PC-3 (cell line): ENCODE data around the gene DPYSL3. TPM values are rescaled to one million over a fixed set of nuclear protein-coding genes. Genes with fewer than 3 reads are reported as not detected.

Source experiments
- ATAC-seq: fragments of 200-7000 bp; cut with Tn5 transposase; 2 replicates; pipeline ENCODE4 v1.9.1; 2020; ENCODE audit warnings: mild to moderate bottlenecking, moderate library complexity
- BruUV-seq: library from RNA; stranded (reverse); fragments of 400-500 nt; replicated peaks from 2 replicates; lab custom pipeline; 2021; lab: Mats Ljungman, UMichigan
- CTCF ChIA-PET: fragments of 300-600 bp; sonication (Branson Sonifier 250); formaldehyde crosslinking; loops from one replicate; lab custom pipeline; 2022; ENCODE audit warnings: antibody characterized with exemption; lab: Charles Lee
- POLR2A ChIA-PET: fragments of 300-600 bp; sonication (Branson Sonifier 250); formaldehyde crosslinking; loops from one replicate; lab custom pipeline; 2022; ENCODE audit warnings: antibody characterized with exemption; ENCODE audit not compliant: unreplicated experiment; lab: Charles Lee
- DNase-seq: peaks from one replicate; pipeline ENCODE4 v3.0.0-alpha.2; 2015
- H2AFZ ChIP-seq: fragments of 300-600 bp; sonication (generic); 2 replicates; pipeline ENCODE4 v1.6.0; 2016; ENCODE audit warnings: antibody characterized with exemption, low read length
- H3F3A ChIP-seq: fragments of 300-600 bp; sonication (generic); one replicate; pipeline ENCODE4 v1.6.0; 2017; ENCODE audit warnings: antibody characterized with exemption, low read length, control low read depth, mild to moderate bottlenecking; ENCODE audit not compliant: unreplicated experiment
- H3K27ac ChIP-seq: fragments of 300-600 bp; sonication (generic); 2 replicates; pipeline ENCODE4 v1.5.1; 2016; ENCODE audit warnings: mild to moderate bottlenecking, low read length
- H3K27me3 ChIP-seq: fragments of 300-600 bp; sonication (generic); 2 replicates; pipeline ENCODE4 v1.6.1; 2016; ENCODE audit warnings: low read length, mixed read lengths
- H3K36me3 ChIP-seq: fragments of 300-600 bp; sonication (generic); 2 replicates; pipeline ENCODE4 v1.6.1; 2016; ENCODE audit warnings: low read depth, mixed run types, low read length, mixed read lengths
- H3K4me1 ChIP-seq: fragments of 300-600 bp; sonication (generic); 2 replicates; pipeline ENCODE4 v1.5.1; 2016; ENCODE audit warnings: low read length; ENCODE audit not compliant: insufficient read depth
- H3K4me2 ChIP-seq: fragments of 300-600 bp; sonication (generic); 2 replicates; pipeline ENCODE4 v1.6.0; 2016; ENCODE audit warnings: low read length
- H3K4me3 ChIP-seq: fragments of 300-600 bp; sonication (generic); 2 replicates; pipeline ENCODE4 v1.5.1; 2016; ENCODE audit warnings: mild to moderate bottlenecking, low read length, mixed read lengths
- H3K79me2 ChIP-seq: fragments of 300-600 bp; sonication (generic); 2 replicates; pipeline ENCODE4 v1.6.1; 2017; ENCODE audit warnings: low read length, mixed read lengths
- H3K9ac ChIP-seq: fragments of 300-600 bp; sonication (generic); 2 replicates; pipeline ENCODE4 v1.6.0; 2016; ENCODE audit warnings: mild to moderate bottlenecking, low read length
- H3K9me2 ChIP-seq: fragments of 300-600 bp; sonication (generic); replicated peaks from 2 replicates; pipeline ENCODE4 v1.6.1; 2016; ENCODE audit warnings: mixed run types, low read length, mixed read lengths
- H3K9me3 ChIP-seq: fragments of 300-600 bp; sonication (generic); 2 replicates; pipeline ENCODE4 v1.6.1; 2016; ENCODE audit warnings: low read length, mixed read lengths
- H4K20me1 ChIP-seq: fragments of 300-600 bp; sonication (generic); 2 replicates; pipeline ENCODE4 v1.6.1; 2016; ENCODE audit warnings: low read length, mixed read lengths
- EZH2 ChIP-seq: fragments of 300-600 bp; sonication (generic); IDR thresholded peaks from one replicate; pipeline ENCODE4 v1.6.1; 2017; ENCODE audit warnings: antibody characterized with exemption, mild to moderate bottlenecking, low read length; ENCODE audit not compliant: unreplicated experiment
- EZH2phosphoT487 ChIP-seq: fragments of 300-600 bp; sonication (generic); IDR thresholded peaks from 2 replicates; pipeline ENCODE4 v1.6.1; 2018; ENCODE audit warnings: mild to moderate bottlenecking, antibody characterized with exemption, low read length, borderline replicate concordance
- intact Hi-C: fragments of 100-400 bp; cut with micrococcal nuclease; formaldehyde crosslinking; loops from 2 replicates; pipeline ENCODE4 v1.9.0; 2023
- total RNA-seq: library from RNA; depleted of rRNA; stranded (reverse); fragments of >200 nt; gene quantifications from 2 replicates; pipeline ENCODE4 v1.2.3, GENCODE V29; 2014
- TF ChIP-seq, protein P1 (sequence below): fragments of 300-600 bp; sonication (generic); conservative IDR thresholded peaks from 2 replicates; pipeline ENCODE4 v1.5.1; 2017; ENCODE audit warnings: antibody characterized with exemption, low read depth, mild to moderate bottlenecking, low read length

Gene DPYSL3
- total RNA-seq, 1 experiment from 2014 or later, result 20.6 TPM

DNA sequence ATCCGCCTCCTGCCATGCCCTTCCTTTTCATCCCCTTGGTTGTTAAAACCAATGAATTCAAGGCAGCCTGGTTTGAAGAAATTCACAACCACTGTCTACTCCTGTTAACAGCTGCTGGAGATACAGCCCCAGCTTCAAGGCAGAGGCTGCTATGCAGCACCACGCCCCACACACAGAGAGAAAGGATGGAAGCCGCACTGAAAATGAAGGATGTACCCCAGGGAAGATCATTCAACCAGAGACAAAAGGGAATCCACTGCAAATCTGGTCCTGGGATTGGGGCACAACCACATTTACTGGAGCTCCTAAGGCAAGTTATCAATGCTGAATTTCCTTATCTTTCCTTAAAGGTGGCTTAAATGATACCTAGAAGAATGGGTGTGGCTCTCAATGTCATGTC lies 58.7 kb downstream of the DPYSL3 start:
- Histone ChIP-seq H3K9ac (no peak overlapping the region), H4K20me1 (no peaks in the 10 kb centered on the region)

DNA sequence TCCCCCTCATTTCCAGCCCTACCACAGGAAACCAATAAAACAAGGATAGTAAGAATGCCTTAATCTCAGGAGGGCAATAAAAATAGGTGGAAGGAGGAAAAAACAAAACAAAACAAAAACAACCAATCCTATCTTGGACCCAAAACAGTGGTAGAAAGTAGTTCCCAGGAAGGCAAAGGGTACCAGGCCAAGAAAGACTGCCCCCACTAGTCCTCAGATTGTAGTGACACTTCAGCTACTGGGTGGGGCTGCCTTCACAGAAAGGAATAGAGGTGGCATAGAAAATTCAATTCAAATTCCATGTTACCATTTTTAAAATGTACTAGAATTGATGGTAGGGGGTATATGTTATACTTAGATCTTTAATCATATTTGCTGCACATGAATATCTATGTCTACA lies 59.3 kb downstream of the DPYSL3 start:
- Histone ChIP-seq H4K20me1 (no peaks in the 10 kb centered on the region), H3K4me2 (no peak overlapping the region), H3F3A (no peaks in the 10 kb centered on the region), H3K4me1 (no peaks in the 10 kb centered on the region; the same call in 1 of the 2 replicates), H3K9ac (no peak overlapping the region), H3K9me3 (no peaks in the 10 kb centered on the region), H2AFZ (no peak overlapping the region), H3K36me3 (no peaks in the 10 kb centered on the region), H3K9me2 (no peaks in the 10 kb centered on the region), H3K79me2 (no peaks in the 10 kb centered on the region), H3K27me3 (peaks cover 4% of the 10 kb centered on the region), H3K4me3 (no peak overlapping the region), H3K27ac (no peak overlapping the region)
- intact Hi-C loops, result no loop called here
- ChIA-PET POLR2A (no interaction called here), CTCF (no interaction called here)
- DNase-seq (no peak), ATAC-seq (no peak)
- BruUV-seq, result no TSS peak
- TF ChIP-seq, protein P1, sequence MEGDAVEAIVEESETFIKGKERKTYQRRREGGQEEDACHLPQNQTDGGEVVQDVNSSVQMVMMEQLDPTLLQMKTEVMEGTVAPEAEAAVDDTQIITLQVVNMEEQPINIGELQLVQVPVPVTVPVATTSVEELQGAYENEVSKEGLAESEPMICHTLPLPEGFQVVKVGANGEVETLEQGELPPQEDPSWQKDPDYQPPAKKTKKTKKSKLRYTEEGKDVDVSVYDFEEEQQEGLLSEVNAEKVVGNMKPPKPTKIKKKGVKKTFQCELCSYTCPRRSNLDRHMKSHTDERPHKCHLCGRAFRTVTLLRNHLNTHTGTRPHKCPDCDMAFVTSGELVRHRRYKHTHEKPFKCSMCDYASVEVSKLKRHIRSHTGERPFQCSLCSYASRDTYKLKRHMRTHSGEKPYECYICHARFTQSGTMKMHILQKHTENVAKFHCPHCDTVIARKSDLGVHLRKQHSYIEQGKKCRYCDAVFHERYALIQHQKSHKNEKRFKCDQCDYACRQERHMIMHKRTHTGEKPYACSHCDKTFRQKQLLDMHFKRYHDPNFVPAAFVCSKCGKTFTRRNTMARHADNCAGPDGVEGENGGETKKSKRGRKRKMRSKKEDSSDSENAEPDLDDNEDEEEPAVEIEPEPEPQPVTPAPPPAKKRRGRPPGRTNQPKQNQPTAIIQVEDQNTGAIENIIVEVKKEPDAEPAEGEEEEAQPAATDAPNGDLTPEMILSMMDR, result no peak
- TF ChIP-seq EZH2 (no peak), EZH2phosphoT487 (no peak)

More for the DNA sequence above, 58.7 kb downstream of the DPYSL3 start:
- no peaks in the 10 kb centered on the region; the same call in 1 of the 2 replicates for H3K4me1 ChIP-seq
- no TSS peak for BruUV-seq
- no peaks in the 10 kb centered on the region for H3K36me3 ChIP-seq
- no peak overlapping the region for H3K27ac ChIP-seq
- ATAC-seq (no peak), DNase-seq (no peak)
- H3K27me3 ChIP-seq, result peaks cover 4% of the 10 kb centered on the region
- no peak overlapping the region for H3K4me3 ChIP-seq
- no peaks in the 10 kb centered on the region for H3K9me2 ChIP-seq
- no peaks in the 10 kb centered on the region for H3K9me3 ChIP-seq
- H3K4me2 ChIP-seq, result no peak overlapping the region
- no peaks in the 10 kb centered on the region for H3F3A ChIP-seq
- POLR2A ChIA-PET, result no interaction called here
- TF ChIP-seq, protein P1, result no peak
- TF ChIP-seq EZH2 (no peak), EZH2phosphoT487 (no peak)
- intact Hi-C loops, result no loop called here
- CTCF ChIA-PET, result interaction anchor here (0.7 kb wide), 1 partner anchor 144 kb away, joined by 3 read pairs; no protein-coding TSS in a partner anchor
- no peak overlapping the region for H2AFZ ChIP-seq
- no peaks in the 10 kb centered on the region for H3K79me2 ChIP-seq

DNA sequence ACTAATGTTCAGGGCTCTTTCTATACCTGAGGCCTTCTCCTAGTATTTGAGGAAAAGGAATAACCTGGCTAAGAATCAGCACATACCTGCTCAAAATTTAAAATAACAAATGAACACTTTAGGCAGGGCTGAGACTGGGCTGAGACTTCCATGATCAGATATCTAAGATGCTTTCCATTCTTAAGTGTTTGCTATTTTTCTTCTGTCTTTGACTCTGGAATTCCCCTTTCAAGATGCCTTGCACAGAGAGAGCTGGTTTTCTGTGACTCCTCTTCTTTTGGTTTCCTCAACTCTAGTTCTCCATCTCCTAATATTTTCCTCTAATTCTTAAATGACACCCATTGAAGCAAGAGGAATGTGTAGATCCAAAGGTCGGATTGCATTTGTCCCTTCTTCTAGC lies 61.1 kb downstream of the DPYSL3 start:
- TF ChIP-seq EZH2, result no peak
- TF ChIP-seq EZH2phosphoT487, result no peak
- TF ChIP-seq, protein P1, result no peak
- Histone ChIP-seq H4K20me1 (no peaks in the 10 kb centered on the region), H3K9ac (no peak overlapping the region), H3K9me3 (no peaks in the 10 kb centered on the region), H3K4me3 (no peak overlapping the region), H3K36me3 (no peaks in the 10 kb centered on the region), H3K4me2 (no peak overlapping the region), H3K9me2 (no peaks in the 10 kb centered on the region), H3K27me3 (peaks cover 4% of the 10 kb centered on the region), H3F3A (no peaks in the 10 kb centered on the region), H3K27ac (no peak overlapping the region), H3K79me2 (no peaks in the 10 kb centered on the region), H2AFZ (no peak overlapping the region), H3K4me1 (no peaks in the 10 kb centered on the region)
- BruUV-seq, result no TSS peak
- CTCF ChIA-PET, result no interaction called here
- intact Hi-C loops, result no loop called here
- DNase-seq (no peak), ATAC-seq (no peak)
- POLR2A ChIA-PET, result no interaction called here
